Pericardium fibroblast (primary cell): ENCODE results near the gene NAA60. TPM values are rescaled to one million over a fixed set of nuclear protein-coding genes. Genes with fewer than 3 reads are reported as not detected.

Experiments used
- total RNA-seq: library from RNA; depleted of rRNA; stranded (reverse); fragments of >200 nt; gene quantifications from 2 replicates; pipeline ENCODE4 v1.2.3, GENCODE V29; 2015

NAA60 gene
- 19.1 and 34.0 TPM in 2 replicates for total RNA-seq

DNA sequence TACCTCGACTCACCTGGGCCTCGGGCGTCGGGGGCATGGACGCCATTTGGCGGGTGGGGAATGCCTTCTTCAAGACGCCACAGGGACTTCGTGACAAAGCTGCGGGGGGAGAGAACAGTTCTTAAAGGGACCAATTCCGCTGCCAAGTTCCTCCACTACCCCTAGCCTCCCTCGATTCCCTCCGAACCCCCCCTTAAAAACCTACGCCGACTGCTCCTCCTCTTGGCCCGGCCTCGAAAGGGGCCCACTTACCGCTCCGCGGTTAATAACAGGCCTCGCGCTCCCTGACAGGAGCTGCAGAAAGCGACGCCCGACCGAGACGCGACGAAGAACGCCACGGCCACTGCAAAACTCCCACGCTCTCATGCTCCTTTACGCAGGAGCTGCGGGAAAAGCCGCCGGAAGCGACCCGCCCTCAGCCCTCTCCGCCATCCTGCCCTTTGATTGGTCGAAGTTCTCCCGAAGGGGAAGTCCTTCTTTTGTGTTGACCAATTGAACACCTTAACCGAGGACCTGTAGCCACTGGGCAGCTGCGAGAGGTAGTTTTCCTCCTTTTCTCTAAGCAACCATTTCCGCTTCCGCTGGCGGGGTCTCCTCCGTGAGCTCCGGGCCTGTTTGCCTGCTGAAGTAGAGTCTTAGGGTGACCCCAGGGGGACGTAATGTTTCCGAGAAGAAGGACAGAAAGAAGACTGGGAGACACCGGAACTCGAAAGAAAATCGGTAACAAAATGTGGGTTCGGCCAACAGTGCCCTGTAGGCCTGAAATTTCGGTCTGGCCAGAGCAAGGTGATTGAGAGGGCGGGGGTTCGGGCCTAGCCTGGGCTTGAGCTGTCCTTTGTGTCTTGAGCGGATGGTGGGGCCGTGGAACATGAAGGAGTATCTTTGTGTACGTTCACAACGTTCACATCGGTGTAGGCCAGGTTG lies at the start of gene NAA60, which contains the start of gene ZNF597:
NAA60 (plus strand) TSS at position 573 of the 924 bp plus-strand sequence. CDS start 32,548 bp downstream, outside the sequence.
ZNF597 (minus strand) TSS at position 397 of the 924 bp plus-strand sequence; CDS start at position 46, 351 bp downstream.

DNA sequence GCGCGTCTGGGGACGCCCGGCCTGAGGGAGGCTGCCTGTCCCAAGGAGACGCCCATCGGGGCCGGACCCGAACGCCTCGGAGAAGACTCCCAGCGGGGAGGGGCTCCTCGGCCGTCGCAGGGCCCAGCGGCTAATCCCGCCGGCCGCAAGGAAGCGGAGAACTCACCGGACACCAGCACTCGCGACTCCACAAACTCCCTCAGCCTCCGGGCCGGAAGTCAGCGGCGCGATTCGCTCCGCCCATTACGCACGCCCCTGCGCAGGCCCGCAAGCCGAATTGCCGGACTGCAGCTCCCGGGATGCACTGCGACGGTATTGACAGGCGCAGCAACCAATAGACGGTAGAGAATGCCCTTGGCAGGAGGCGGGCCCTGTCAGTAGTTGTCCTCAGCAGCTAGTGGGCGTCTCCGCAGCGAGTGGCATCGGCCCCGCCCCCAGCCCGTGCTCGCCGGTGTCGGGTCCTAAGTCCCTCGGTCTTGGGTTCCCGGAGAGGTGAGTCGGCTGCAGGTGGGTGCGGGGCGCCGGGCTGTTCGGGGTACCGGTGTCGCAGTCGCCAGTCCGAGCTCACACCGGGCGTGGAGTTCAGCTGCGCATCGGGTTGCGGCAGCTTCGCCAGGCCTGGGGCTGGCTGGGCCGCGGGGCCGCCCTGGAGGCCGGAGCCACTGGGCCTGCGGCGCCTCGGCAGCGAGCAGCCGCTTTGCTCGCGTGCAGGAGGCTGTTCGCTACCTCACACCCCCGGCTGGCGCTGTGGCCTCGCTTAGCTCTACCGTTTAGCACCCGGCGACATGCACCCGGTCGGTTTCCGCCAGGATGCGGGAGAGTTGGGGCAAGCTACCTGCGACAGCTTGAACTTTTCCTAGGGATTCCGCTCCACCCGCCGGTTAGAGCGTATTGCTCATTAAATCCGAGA lies 42.4 kb upstream of the NAA60 start, which contains the start of the genes ZNF174 and ZSCAN32:
ZNF174 (plus strand) TSS at position 437 of the 910 bp plus-strand sequence. CDS start 790 bp downstream, outside the sequence.
ZSCAN32 (minus strand) TSS at position 226 of the 910 bp plus-strand sequence. CDS start 3,447 bp downstream, outside the sequence.

DNA sequence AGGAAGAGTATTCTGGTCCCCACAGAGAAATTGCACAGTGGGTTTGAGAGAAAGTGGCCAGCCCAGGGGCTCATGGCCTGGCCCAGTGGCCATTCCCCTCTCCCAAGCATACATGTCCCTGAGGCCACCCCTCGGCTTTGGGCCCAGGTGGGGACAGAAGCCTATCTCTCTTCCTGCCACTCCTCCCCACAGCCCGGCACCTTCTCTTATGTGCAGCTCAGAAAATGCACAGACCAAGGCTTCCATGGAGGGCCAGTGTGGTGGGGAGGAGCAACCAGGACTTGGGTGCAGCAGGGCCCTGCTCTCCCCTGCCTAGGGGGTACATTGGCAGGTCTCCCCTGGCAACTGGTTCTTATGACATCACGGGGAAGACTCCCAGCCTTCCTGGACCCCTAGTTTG lies 51.7 kb downstream of the NAA60 start, which contains the start of gene C16orf90:
C16orf90 (minus strand) TSS at position 314 of the 400 bp plus-strand sequence; CDS start at position 246, 68 bp downstream.

Other genes starting within 250 kb of the NAA60 start
- gene ZNF200, start 208.5 kb upstream of the NAA60 start, total RNA-seq, result 6.1 and 9.9 TPM in 2 replicates
- gene MEFV, start 187.0 kb upstream of the NAA60 start, total RNA-seq, result not detected in 2 replicates
- 38.0 and 49.0 TPM in 2 replicates for gene ZNF263, start 160.2 kb upstream of the NAA60 start, total RNA-seq
- gene TIGD7, start 138.2 kb upstream of the NAA60 start, total RNA-seq, result 2.3 TPM in 2 replicates
- 8.9 and 20.7 TPM in 2 replicates for gene ZNF75A, start 138.2 kb upstream of the NAA60 start, total RNA-seq
- 0.77 TPM in 1 of 2 replicates, not detected in the other for gene OR2C1, start 87.8 kb upstream of the NAA60 start, total RNA-seq
- gene ZSCAN32, start 42.7 kb upstream of the NAA60 start, total RNA-seq, result 10.3 and 12.1 TPM in 2 replicates
- gene ZNF174, start 42.5 kb upstream of the NAA60 start, total RNA-seq, result 6.6 and 7.0 TPM in 2 replicates
- 1.1 and 2.5 TPM in 2 replicates for gene ZNF597, start 176 bp upstream of the NAA60 start, total RNA-seq
- gene C16orf90, start 51.8 kb downstream of the NAA60 start, total RNA-seq, result not detected in 2 replicates
- gene CLUAP1, start 57.3 kb downstream of the NAA60 start, total RNA-seq, result 7.8 and 14.8 TPM in 2 replicates
- gene NLRC3, start 133.7 kb downstream of the NAA60 start, total RNA-seq, result not detected in 2 replicates
- 2.2 and 3.6 TPM in 2 replicates for gene SLX4, start 167.9 kb downstream of the NAA60 start, total RNA-seq
- gene DNASE1, start 211.0 kb downstream of the NAA60 start, total RNA-seq, result 6.8 and 9.1 TPM in 2 replicates